NK-92 (cell line): Measurements from ENCODE around the gene PDIA5.

Experiments
- DNase-seq: peaks from one replicate; lab custom pipeline; 2025; ENCODE audit not compliant: unreplicated experiment; lab: John Stamatoyannopoulos, UW

Gene PDIA5

GRCh38 chr3:123113889-123114450 lies 47.1 kb downstream of the PDIA5 start:
- no peak for DNase-seq

GRCh38 chr3:123116116-123116515 lies 49.3 kb downstream of the PDIA5 start:
- DNase-seq, result no peak

- no peak for DNase-seq
Measured at GRCh38 chr3:123119388-123119787, 52.6 kb downstream of the PDIA5 start.

GRCh38 chr3:123119802-123120201 lies 53.0 kb downstream of the PDIA5 start:
- DNase-seq, result no peak

- no peak for DNase-seq
Measured at GRCh38 chr3:123120573-123120972, 53.7 kb downstream of the PDIA5 start.

GRCh38 chr3:123122057-123122456 lies 55.2 kb downstream of the PDIA5 start:
- no peak for DNase-seq

GRCh38 chr3:123122525-123123315 lies 55.9 kb downstream of the PDIA5 start:
- no peak for DNase-seq

- DNase-seq, result no peak
Measured at GRCh38 chr3:123123716-123124616, 57.1 kb downstream of the PDIA5 start.

GRCh38 chr3:123124971-123125370 lies 58.1 kb downstream of the PDIA5 start:
- DNase-seq, result no peak

- DNase-seq, result no peak
Measured at GRCh38 chr3:123126031-123126430, 59.2 kb downstream of the PDIA5 start.

- no peak for DNase-seq
Measured at GRCh38 chr3:123126653-123127052, 59.8 kb downstream of the PDIA5 start.

GRCh38 chr3:123129092-123129491 lies 62.3 kb downstream of the PDIA5 start:
- no peak for DNase-seq

- DNase-seq, result no peak
Measured at GRCh38 chr3:123129532-123129931, 62.7 kb downstream of the PDIA5 start.

GRCh38 chr3:123130079-123130750 lies 63.4 kb downstream of the PDIA5 start:
- no peak for DNase-seq

GRCh38 chr3:123134671-123135070 lies 67.8 kb downstream of the PDIA5 start:
- no peak for DNase-seq

GRCh38 chr3:123137001-123137400 lies 70.2 kb downstream of the PDIA5 start:
- DNase-seq, result no peak

GRCh38 chr3:123138839-123139444 lies 72.1 kb downstream of the PDIA5 start:
- no peak for DNase-seq

- DNase-seq, result no peak
Measured at GRCh38 chr3:123139522-123139921, 72.7 kb downstream of the PDIA5 start.

GRCh38 chr3:123140550-123140949 lies 73.7 kb downstream of the PDIA5 start:
- no peak for DNase-seq

- DNase-seq, result no peak
Measured at GRCh38 chr3:123141276-123141675, 74.5 kb downstream of the PDIA5 start.
